Breast epithelium (tissue), 4 donors: ENCODE results near the gene NMRK2. TPM values are rescaled to one million over a fixed set of nuclear protein-coding genes. Genes with fewer than 3 reads are reported as not detected.

ENCODE experiments used
- DNase-seq, 2 donors: peaks; one replicate each; pipeline ENCODE4 v3.0.0-alpha.2; 2019; ENCODE audit warnings: low spot score in 2 of 2
- H3K27ac ChIP-seq, 2 donors: fragments of 200-600 bp; sonication (generic) in 1 of 2; one replicate each; pipeline ENCODE4 v1.5.1; 2016 to 2019; ENCODE audit warnings: mild to moderate bottlenecking in 1 of 2
- H3K27me3 ChIP-seq, 2 donors: fragments of 200-600 bp; sonication (generic) in 1 of 2; one replicate each; pipeline versions ENCODE4 v1.5.1 to v1.6.0; 2017 to 2019; ENCODE audit warnings: control low read depth in 1 of 2, mild to moderate bottlenecking in 1 of 2
- H3K36me3 ChIP-seq: fragments of 200-600 bp; one replicate; pipeline ENCODE4 v1.5.1; 2019
- H3K4me1 ChIP-seq, 2 donors: fragments of 200-600 bp; sonication (generic); one replicate each; pipeline ENCODE4 v1.5.1; 2016 to 2019; ENCODE audit warnings: control low read depth in 1 of 2
- H3K4me3 ChIP-seq, 3 donors: fragments of 200-600 bp; sonication (generic); 1 replicate in 2 of 3; 2 replicates in 1 of 3; pipeline ENCODE4 v1.5.1; 2016 to 2019; ENCODE audit warnings: mild to moderate bottlenecking in 3 of 3, moderate library complexity in 2 of 3
- H3K9me3 ChIP-seq, 2 donors: fragments of 200-600 bp; sonication (generic) in 1 of 2; one replicate each; pipeline ENCODE4 v1.5.1; 2016 to 2019; ENCODE audit warnings: control low read depth in 1 of 2
- CTCF ChIP-seq, 3 donors: fragments of 450-650 bp; IDR thresholded peaks; one replicate each; pipeline ENCODE4 v1.5.1; 2016 to 2017; ENCODE audit warnings: antibody characterized with exemption in 3 of 3, mild to moderate bottlenecking in 3 of 3, moderate library complexity in 3 of 3
- POLR2A ChIP-seq: fragments of 450-650 bp; IDR thresholded peaks from one replicate; pipeline ENCODE4 v1.6.1; 2016; ENCODE audit warnings: antibody characterized with exemption, mild to moderate bottlenecking, moderate library complexity
- POLR2AphosphoS5 ChIP-seq, 3 donors: sonication (generic); formaldehyde crosslinking; IDR thresholded peaks; one replicate each; pipeline ENCODE4 v1.6.1; 2017; ENCODE audit warnings: antibody characterized with exemption in 3 of 3
- intact Hi-C: fragments of 100-400 bp; cut with DNase I; formaldehyde crosslinking; loops from one replicate; pipeline ENCODE4 v1.15.1; 2023; ENCODE audit warnings: low total_unique reads
- total RNA-seq, 3 donors: library from RNA; depleted of rRNA; stranded (reverse); fragments of >200 nt; gene quantifications; one replicate each; pipeline ENCODE4 v1.1.0, GENCODE V29; 2016

NMRK2 gene
- total RNA-seq, 3 donors from 2014 or later: 0.73 to 0.98 TPM; not detected in 1

- intact Hi-C loops: no loop called here
- H3K4me1 ChIP-seq: peaks cover 7 to 15% of the 10 kb centered on the region in 2 donors
These were observed 57.9 kb downstream of the NMRK2 start for GRCh38 chr19:3990815-3991117.

More at GRCh38 chr19:3990815-3991117, 57.9 kb downstream of the NMRK2 start:
- no peak for DNase-seq
- Histone ChIP-seq H3K27ac (no peak overlapping the region), H3K36me3 (no peaks in the 10 kb centered on the region), H3K4me3 (no peak overlapping the region), H3K9me3 (no peaks in the 10 kb centered on the region), H3K27me3 (no peaks in the 10 kb centered on the region)
- no peak for TF ChIP-seq CTCF (IDR thresholded peaks at IDR 0.05)
- no peak for TF ChIP-seq POLR2A
- TF ChIP-seq POLR2AphosphoS5 (IDR thresholded peaks at IDR 0.05): no peak

Other genes with a start within 250 kb of the NMRK2 start
- 10 to 100 TPM; 14.6 to 15.7 (median 15.7) TPM for gene PIP5K1C, start 232.6 kb upstream of the NMRK2 start, total RNA-seq
- gene TJP3, start 224.7 kb upstream of the NMRK2 start, total RNA-seq: 10 to 100 TPM in 2 of 3 donors, under 1 TPM in 1; 0.16 to 36.6 (median 20.0) TPM
- 10 to 100 TPM; 24.0 to 24.9 (median 24.6) TPM for gene APBA3, start 171.4 kb upstream of the NMRK2 start, total RNA-seq
- gene MRPL54, start 170.4 kb upstream of the NMRK2 start, total RNA-seq: 10 to 100 TPM; 69.9 to 81.5 (median 73.4) TPM
- under 1 TPM in 1 of 3 donors, not detected in 2; 0.66 TPM for gene RAX2, start 160.8 kb upstream of the NMRK2 start, total RNA-seq
- gene MATK, start 146.7 kb upstream of the NMRK2 start, total RNA-seq: 1 to 10 TPM; 1.8 to 5.6 (median 5.2) TPM
- under 1 TPM in 1 of 3 donors, not detected in 2; 0.98 TPM for gene ZFR2, start 64.0 kb upstream of the NMRK2 start, total RNA-seq
- under 1 TPM in 1 of 3 donors, not detected in 2; 0.73 TPM for gene ATCAY, start 52.4 kb upstream of the NMRK2 start, total RNA-seq
- 10 to 100 TPM; 60.3 to 68.6 (median 62.6) TPM for gene DAPK3, start 38.0 kb downstream of the NMRK2 start, total RNA-seq
- gene EEF2, start 52.4 kb downstream of the NMRK2 start, total RNA-seq: 1,000 to 10,000 TPM; 1,628 to 2,598 (median 1,993) TPM
- 10 to 100 TPM in 2 of 3 donors, 1 to 10 TPM in 1; 9.4 to 17.0 (median 15.7) TPM for gene PIAS4, start 74.7 kb downstream of the NMRK2 start, total RNA-seq
- gene ZBTB7A, start 133.8 kb downstream of the NMRK2 start, total RNA-seq: 10 to 100 TPM; 29.0 to 38.7 (median 29.8) TPM
- gene MAP2K2, start 191.1 kb downstream of the NMRK2 start, total RNA-seq: 10 to 100 TPM; 50.8 to 72.8 (median 64.5) TPM
- gene CREB3L3, start 220.6 kb downstream of the NMRK2 start, total RNA-seq: not detected
- 10 to 100 TPM; 21.5 to 29.8 (median 25.6) TPM for gene SIRT6, start 249.5 kb downstream of the NMRK2 start, total RNA-seq
- 1 to 10 TPM in 1 of 3 donors, under 1 TPM in 2; 0.80 to 3.2 (median 0.98) TPM for gene ANKRD24, start 249.6 kb downstream of the NMRK2 start, total RNA-seq